ENCODE measurements around the gene FANCD2.

DNA sequence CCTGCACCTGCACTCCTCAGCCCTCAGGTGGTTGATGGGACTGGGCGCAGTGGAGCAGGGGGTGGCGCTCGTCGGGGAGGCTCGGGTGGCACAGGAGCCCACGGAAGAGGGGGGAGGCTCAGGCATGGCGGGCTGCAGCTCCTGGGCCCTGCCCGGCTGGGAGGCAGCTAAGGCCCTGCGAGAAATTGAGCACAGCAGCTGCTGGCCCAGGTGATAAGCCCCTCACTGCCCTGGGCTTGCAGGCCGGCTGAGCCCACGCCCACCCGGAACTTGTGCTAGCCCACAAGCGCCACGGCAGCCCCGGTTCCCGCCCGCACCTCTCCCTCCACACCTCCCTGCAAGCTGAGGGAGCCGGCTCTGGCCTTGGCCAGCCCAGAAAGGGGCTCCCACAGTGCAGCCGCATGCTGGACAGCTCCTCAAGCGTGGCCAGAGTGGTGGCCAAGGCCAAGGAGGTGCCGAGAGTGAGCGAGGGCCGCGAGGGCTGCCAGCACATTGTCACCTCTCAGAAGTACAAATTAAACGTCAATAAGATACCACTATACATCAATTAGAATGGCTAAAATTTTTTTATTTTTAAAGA is 110.3 kb downstream of the FANCD2 start:
- TF ChIP-seq TAF1 (IDR thresholded peaks at IDR 0.05; ENCODE audit: borderline replicate concordance, low read depth, low read length) (no peak), POLR2A (IDR thresholded peaks at IDR 0.05; ENCODE audit: low read depth, low read length) (no peak), POLR2AphosphoS5 (IDR thresholded peaks at IDR 0.05; ENCODE audit: low read depth, low read length) (no peak)

Data from GM12892 (cell line).